NCI-H510A treated with DMSO at 0.1 percent for 48 hours (cell line): ENCODE results near the gene GNPDA1.

Experiments used
- DNase-seq: peaks from one replicate; lab custom pipeline; 2025; lab: John Stamatoyannopoulos, UW

GNPDA1 gene

DNA sequence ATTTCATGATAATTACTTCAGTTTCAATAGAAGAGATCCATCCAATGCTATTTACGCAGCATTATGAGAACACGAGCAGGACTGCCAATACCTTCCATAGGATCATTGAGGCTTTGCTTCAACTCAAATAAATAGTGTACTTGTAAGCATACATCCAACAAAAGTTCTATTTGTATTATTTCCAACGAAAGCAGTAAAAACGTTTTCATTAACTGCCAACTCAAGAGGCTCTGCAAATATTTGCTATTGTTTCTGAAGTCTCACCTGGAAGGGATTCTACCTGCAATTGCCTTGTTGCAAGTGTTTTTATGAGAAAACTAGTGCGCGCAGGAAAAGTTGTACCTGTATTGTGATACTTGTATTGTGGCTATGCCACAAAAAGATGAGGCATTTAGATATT, 11.0 kb upstream of the GNPDA1 start:
- peak; percentile 10 for DNase-seq

DNA sequence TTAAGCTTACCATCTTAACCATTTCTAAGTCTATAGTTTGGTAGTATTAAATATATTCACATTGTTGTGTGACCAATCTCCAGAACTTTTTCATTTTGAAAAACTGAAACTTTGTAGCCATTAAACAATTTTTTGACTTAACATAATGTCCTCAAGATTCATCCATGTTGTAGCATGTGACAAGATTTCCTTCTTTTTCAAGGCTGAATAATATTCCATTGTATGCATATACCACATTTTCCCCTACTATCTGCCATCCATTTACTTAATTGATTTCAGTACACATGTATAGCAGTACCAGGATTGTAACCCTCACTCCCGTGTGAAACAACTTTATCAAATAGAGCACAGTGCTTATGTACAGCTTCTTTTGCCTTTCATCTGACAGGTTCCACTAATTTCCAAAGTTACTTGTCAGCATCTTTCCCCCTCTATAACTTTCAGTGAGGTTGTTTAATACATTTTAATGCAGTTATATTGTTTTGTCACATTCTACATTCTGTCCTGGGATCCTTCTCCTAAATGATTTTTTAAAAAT, 7.4 kb upstream of the GNPDA1 start:
- DNase-seq, result no peak

DNA sequence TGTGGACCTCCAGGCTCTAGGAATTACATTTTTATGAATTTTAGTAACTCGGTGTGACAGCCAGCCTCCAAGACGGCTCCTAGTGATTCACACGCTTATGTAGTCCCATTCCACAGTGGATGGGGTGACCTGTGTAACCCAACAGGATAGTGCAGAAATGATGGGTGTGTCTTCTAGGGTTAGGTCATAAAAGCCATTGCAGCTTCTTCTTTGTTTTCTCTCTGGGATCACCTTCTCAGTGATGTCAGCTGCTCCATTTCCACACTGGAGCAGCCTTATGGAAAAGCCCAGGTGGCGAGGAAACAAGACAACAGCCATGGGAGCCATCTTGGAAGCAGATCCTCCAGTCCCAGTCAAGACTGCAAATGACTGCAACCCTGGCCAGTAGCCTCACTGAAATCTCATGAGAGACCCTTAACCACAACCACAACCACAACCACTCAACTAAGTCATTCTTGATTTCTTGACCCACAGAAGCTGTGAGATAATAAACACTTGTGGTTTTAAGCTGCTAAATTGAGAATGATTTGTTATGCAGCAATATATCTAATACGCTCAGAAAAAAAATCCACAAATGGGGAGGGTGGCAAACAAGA, 5.1 kb upstream of the GNPDA1 start:
- no peak for DNase-seq

DNA sequence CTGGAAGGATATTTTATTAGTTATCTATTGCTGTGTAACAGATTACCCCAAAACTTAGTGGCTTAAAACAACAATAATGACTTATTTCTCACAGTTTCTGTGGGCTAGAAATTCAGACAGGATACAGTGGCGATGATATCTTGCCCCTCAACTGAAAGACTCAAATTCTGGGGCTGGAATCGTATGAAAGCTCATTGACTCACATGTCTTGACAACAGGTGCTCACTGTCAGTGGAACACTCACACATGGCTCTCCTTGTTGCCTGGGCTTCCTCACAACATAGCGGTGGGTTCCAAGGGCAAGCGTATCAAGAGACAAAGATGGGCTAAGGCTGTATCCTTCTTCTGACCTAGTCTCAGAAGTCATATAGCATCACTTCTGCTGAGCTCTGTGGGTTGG, 3.7 kb upstream of the GNPDA1 start:
- DNase-seq, result no peak

DNA sequence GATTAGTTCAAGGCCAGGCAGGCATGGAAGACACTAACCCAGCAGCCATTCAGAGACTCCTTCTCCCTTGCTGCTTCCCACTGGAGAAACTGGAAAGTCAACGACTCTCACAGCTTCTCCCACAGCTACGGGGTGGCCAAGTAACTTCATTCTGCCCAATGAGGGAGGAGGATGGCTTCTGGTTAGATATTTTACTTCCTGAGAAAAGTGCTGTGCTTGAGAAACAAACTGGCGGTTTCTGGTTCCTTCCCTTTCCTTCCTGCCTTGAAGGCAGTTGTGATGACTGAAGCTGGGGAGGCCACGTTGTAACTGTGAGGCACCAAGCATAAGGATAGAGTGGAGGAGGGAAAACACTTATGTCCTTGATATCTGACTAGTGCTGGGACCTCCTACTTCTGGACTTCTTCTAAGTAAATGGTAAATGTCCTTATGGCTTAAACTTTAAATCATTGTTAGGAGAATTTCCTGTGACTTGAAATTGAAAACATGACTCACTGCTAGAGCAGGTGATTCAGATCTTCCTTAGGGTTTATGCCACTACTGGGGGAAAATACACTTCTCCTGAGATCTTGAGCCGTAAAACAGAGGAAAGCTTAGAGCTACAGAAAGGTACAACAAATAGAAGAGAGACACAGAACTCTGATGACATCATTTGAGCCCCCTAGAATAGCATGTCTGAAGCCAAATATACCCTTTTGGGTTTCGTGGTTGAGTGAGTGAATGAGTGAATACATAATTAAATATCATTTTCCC, 3.1 kb upstream of the GNPDA1 start:
- DNase-seq, result no peak

DNA sequence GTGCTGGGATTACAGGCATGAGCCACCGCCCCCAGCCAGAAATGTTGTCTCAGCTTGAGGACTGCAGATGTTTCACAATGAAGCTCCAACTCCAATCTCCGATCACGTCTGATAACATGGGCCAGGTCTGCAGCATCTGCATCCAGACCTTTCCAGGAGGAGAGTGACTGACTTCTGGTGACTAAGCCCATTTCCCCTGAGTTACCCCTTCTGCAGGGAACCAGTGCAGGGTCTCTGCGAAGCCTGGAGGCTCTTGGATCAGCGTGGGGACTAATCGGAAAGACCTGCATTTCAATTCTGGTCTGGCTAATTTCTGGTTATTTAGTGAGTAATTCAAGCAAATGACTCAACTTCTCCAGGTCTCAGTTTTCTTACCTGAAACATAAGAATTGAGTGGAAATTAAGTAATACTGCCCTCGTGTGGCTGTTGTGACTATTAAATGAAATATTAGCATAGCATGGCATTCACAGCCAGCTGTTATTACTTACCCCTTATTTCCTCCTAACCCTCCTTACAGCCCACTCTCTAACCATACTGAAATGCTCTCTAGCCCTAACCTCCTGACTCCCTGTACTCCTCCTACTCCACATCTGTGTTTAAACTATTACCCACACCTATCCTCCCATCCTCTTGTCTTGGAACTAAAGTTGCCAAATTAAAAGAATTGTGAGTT, 2.2 kb upstream of the GNPDA1 start:
- DNase-seq, result no peak

DNA sequence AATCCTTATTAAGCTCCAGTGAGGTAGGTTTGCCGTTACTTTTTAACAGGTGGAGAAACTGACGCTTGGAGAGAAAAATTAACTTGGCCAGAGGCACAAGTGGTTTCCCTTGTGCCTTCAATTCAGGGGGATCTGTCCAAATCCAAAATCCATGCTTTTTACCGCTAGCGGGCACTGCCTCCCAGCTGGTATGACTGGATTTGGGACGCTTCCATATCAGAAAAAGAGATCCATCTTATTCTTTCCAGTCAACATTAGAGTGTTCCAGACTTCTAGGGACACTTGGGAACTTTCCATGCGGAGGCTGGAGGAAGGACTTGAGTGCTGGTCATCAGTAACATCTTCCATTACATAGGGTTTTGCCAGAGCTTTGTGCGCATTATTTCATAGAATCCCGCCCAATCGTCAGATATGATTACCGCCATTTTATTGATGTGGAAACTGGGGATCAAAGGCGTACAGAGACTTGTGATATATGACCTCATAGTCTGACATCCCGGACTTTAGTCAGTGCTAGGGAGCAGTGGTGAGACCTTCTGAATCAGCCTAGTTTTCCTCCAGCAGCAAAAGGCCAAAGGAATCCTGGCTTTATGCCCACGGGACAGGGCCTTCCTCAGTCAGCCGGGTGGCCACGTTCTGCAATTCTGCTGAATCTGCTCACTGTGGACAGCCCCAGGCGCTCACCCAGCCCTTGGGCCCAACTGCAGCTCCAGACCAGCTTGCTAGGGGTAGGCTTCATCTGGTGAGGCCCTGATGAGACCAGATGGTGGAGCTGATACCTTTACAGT, 1.1 kb upstream of the GNPDA1 start:
- no peak for DNase-seq

DNA sequence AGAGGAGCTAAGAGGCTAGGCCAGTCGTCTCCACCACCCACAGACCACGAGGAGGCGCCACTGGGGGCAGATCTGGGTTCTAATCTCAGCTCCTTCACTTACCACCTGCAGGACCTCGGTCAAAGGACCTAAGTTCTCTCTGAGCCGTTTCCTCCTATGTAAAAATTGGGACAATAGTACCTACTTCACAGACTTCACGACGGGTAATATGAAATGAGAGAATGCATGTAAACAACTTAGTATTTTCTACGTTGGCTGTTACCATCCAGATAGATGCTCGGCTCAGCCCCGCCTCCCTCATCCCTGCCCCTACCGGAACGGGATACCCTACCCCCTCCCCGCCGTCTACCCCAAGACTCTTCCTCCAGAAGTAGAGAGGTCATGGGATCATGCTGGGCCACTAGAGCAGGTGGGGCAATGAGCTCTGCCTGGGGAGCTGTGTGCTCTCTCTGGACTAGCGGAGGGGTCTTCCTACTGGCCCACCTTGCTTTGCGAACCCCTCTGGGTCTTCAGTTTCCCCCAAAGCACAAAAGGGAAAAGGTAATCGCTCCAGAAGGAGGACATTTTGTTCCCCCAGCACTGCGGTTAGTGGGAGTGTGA, 541 bp downstream of the GNPDA1 start:
- DNase-seq, result peak; percentile 13

DNA sequence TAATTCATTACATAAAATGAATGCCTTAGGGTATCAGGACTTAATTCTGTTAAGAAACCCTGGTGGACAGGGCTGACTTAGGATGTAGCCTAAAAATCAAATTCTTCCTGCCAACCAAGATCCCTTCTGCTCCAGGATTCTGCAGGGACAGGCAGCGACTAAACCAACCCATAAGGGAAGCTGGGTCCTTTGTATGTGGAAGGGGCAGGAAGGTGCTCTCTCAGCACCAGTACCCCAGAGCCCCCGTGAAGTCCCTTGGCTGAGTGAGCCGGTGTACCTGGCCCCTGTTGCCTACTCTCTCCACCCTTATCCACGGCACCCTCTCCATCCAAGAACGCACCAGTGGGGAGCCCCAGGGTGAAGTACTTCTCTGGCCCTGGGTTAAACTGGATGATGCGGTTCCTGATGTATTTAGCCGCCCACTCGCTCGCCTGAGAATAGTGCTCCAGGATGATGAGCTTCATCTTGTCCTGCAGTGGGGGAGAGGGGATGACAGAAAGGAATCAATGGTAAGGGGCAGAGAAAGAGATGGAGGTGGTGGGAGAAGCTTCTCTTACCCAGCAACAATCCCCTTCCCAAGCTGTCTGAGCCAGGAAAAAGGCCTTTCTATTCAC, 1.1 kb downstream of the GNPDA1 start:
- DNase-seq, result no peak

DNA sequence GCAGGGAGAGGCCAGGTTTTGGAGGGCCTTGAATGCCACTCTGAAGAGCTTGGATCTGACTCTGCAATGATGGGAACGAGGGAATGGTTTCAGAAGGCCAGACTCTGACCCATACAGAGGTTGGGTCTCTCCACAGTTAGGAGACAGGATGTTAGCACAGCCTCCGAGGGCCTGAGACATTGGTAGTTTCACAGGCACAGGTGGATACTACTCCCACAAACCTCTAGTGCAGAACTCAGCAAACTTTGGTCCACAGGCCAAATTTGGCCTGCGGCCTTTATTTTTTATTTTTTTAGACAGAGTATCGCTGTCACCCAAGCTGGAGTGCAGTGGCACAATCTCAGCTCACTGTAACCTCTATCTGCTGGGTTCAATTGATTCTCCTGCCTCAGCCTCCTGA, 2.9 kb downstream of the GNPDA1 start:
- DNase-seq, result no peak

DNA sequence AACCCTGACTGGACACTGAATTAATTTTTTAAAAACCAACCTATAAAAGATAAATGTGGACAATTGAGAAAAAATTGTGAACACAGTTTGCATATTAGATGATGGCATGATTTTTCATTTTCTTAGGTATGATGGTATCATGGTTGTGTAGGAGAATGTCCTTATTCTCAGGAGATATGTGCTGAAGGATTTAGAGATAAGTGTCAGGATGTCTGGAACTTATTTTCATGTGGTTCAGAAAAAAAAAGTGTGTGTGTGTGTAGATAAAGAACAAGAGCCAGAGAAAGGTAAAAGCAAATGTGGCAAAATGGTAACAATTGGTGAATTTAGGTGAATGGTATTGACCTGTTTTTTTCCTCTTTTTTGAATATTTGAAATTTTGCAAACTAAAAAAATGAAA, 4.0 kb downstream of the GNPDA1 start:
- no peak for DNase-seq

DNA sequence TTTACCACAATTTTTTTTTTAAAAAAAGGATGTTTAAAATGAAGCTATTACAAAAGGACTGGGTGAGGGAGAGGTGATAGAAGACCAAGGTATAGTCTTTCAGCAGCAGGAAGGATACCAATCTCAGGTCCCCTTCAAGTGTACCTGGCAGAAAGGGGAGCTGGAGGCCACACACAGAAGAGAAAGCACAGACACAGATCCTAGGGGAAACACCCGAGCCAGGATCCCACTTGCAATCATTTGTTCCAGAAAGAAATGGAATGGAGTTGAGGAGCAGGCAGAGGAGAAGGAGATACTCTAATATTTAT, 5.6 kb downstream of the GNPDA1 start:
- no peak for DNase-seq

DNA sequence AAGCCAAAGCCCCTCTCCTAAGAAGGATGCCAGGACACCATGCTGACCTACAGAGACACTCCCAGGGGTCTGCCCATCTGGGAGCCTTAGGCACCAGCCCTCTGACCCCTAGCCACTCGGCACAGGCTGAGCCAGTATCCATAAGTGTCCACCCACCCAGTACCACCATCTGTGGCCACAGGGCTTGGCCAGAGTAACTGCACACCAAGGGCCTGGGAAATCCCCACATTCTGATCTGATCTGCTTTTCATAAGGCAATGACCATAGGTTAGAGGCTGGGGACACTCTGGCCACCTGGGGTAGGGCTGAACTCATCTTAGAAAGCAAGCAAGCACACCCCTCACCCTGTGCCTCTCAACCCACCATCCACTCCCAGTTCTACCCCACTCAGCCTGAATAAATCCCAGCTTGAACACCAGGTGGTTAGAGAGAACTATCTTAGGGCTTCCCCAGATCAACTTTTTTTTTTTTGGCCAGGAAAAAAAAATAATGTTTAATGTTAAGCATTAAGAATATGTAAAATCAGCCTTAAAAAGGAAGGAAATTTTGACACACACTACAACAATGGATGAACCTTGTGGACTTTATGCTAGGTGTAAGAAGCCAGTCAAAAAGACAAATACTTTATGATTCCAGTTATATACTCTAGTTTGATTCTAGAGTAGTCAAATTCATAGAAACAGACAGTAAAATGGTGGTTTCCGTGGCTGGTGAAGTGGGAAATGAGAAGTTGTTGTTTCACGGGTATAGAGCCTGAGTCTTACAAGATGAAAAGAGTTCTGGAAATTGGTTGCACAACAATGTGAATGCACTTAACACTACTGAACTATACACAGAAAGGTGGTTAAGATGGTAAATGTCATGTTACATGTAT, 6.2 kb downstream of the GNPDA1 start:
- no peak for DNase-seq

DNA sequence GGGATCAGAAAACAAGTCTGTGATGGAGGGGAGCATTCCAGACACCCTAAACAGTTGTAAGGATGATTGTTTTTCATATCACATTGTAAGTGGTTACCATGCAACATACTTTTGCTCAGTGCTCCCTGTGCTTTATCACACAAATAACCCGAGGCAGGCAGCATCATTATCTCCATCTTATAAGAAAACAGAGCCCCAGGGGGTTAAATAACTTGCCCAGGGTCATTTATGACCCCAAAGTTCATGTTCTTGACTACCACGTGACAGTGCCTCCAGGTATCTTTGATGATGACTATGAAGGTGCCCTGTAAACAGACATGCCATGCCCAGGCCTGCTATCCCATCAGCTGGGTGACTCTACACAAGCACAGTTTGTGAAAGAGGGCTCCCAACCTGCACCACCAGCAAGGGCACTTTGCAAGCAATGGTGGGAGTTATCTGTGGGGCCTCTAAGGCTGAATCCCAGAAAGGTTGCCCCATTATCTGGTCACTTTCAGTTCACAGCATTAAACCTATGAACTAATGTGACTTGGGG, 9.5 kb downstream of the GNPDA1 start:
- no peak for DNase-seq

DNA sequence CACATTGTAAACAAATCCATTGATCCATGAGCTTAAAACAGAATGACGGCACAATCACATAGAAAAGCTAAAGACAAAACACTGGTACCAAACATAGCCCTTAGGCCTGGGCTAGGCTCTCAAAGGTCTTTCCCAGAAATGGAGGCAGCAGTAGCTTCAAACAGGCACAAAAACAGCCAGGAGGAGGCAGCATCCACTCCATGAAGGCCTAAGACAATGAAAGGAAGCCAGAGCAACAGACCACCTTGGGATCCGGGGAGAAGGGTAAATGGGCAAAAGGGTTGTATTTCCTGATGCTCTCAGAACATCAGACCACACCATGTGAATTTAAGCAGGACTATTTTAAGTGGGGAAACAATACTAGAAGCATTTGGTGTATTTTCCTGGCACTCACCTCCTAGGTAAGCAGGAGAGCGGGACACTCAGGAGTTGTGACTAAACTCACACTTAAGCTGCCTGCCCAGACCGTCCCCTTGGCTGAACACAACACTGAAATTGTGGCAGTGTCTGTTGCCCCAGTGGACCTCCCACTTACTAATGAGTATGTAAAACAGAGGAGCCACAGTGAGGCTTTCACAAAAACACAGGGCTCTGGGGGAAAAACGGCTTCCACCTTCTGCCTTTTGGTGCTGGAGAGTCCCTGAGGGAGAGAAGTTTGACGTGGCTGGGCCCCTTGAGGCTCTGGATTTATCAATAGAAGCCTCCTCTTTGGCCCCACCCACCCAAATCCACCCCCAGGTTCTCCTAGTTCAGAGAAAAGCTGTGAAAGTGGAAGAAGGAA, 11.9 kb downstream of the GNPDA1 start:
- DNase-seq, result no peak

DNA sequence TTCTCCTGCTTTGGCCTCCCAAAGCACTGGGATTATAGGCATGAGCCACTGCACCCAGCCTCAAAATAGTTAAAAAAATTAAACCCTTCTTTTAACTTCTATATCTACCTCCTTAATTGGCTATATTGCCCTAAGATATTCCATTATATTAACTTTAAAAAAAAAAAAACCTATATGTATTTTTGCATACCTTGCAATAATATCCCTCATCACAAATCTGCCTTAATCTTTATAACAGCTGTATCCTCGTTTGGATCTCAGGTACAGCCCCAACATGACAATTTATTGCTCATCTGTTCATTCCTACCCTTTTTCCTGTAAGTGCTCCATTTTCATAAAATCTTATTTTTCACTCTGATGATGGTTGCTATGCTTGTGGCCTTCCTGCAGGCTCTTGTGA, 12.7 kb downstream of the GNPDA1 start:
- DNase-seq, result no peak

DNA sequence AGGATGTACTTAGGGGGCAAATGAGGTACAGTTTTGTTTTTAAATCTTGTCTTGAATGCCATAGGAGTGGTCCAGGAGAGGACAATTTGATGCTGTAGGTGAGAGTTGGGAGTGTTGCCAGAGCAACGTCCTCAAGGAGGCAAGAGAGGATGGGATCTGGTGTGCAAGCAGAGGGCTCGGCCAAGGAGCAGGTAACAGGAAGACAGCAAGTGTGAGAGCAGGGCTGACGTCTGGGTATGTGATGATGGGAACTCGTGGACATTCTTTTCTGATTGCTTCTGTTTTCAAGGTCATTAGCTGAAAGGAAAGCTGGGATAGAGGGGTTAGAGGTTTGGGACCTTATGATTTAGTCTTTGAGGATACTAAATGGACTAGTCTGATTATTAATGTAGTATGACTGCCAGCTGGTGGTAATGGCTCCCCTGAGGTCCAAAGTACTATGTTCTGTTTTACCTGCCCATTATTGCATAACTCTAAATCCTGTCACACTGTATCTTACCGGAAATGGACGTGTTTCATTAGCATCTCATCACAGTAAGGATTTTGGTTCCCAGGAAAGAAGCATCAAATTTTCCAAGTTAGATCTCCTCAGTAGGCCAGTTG, 15.4 kb downstream of the GNPDA1 start:
- DNase-seq, result no peak

DNA sequence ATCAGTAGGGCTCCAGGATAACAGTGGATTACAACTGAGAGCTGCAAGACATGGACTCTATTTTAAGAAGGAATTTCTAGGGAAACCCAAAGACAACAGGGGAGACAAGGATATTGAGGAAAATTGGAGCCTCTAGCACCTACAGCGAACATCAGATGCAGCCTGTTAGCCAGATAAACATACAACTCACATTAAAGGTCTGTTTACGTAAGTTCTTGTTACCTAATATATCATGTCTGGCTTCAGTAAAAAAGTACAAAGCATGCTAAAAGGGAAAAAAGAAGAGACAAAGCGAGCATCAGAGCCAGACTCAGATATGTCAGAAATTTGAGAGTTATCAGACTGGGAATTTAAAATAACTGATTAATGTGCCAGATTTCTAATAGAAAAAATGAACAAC, 17.2 kb downstream of the GNPDA1 start:
- DNase-seq, result no peak

DNA sequence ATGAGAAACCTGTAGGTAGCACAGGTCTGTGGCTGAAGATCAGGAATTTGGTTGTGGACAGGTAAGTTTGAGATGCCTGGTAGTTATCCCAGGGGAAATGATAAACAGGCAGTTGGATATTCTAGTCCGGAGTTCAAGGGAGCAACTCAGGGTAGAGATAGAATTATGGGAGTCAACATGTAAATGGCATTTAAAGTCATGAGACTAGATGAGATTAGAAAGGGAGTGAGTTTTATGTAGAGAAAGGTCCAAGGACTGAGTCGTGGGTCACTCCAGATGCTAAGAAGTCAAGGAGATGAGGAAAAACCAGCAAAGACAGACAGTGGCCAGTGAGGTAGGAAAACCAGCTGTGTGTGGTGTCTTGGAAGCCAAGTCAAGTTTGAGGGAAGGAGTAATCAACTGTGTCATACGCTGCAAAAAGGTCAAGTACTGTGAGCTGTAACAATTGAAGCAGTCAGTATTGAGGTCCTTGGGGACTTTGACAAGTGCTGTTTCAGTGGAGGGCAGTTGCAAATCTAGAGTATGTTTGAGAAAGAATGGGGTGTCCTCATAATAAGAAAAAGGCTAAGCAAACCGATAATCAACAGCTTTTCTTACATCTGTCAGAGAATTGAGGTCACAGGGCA, 18.2 kb downstream of the GNPDA1 start:
- DNase-seq, result no peak
